ENCODE results near the gene C4B. TPM values are rescaled to one million over a fixed set of nuclear protein-coding genes. Genes with fewer than 3 reads are reported as not detected.
"Not testable (repeated sequence)": the region's sequence is repeated elsewhere in the genome, so short reads cannot be mapped to it uniquely, and the experiment has no call there.

The C4B gene
- total and polyA plus RNA-seq, 2 donors (not counting 3 experiments of a cell fraction or from before 2014, with no cell fraction given) = 4.4 to 6.3 TPM

GRCh38 chr6:32037598-32038524, 23.3 kb downstream of the C4B start, which contains the start of gene CYP21A2:
CYP21A2 (plus strand) TSS chr6:32038415; CDS start chr6:32038423, 8 bp downstream.
- H3K79me2 ChIP-seq (ENCODE audit: control insufficient read depth, insufficient read depth, low read length); H3K9me1 ChIP-seq (replicated peaks; ENCODE audit: control insufficient read depth, extremely low read depth, insufficient read depth, low read length); BruUV-seq (replicated peaks); H3K4me1 ChIP-seq (ENCODE audit: control insufficient read depth, extremely low read depth, insufficient read depth, low read length); CTCF ChIA-PET; DNase-seq (ENCODE audit: low read depth, low spot score); H3K4me3 ChIP-seq (replicated peaks in 1 of 3; ENCODE audit: insufficient read depth in 1 of 3, low read depth in 1 of 3, low read length in 3 of 3); dilution Hi-C loops (cut with MboI; ENCODE audit: extremely low pct_ligation_motif_present, low sequenced_read_pairs); H3K27ac ChIP-seq (ENCODE audit: insufficient read depth, low read depth, low read length); H3K27me3 ChIP-seq (ENCODE audit: control insufficient read depth in 2 of 2, insufficient read depth in 2 of 2, low read length in 2 of 2); H3K9me3 ChIP-seq (replicated peaks; ENCODE audit: control insufficient read depth, insufficient read depth, low read length); H3K36me3 ChIP-seq (ENCODE audit: control insufficient read depth in 2 of 2, extremely low read depth in 1 of 2, insufficient read depth in 2 of 2, low read length in 2 of 2); H3K9ac ChIP-seq (replicated peaks; ENCODE audit: extremely low read depth, insufficient read depth, low read length); H2AFZ ChIP-seq (ENCODE audit: low read depth, low read length); intact Hi-C loops (cut with micrococcal nuclease); H3K4me2 ChIP-seq (ENCODE audit: insufficient read depth, low read length); H4K20me1 ChIP-seq (replicated peaks; ENCODE audit: control insufficient read depth, extremely low read depth, insufficient read depth, low read length); FAIRE-seq; POLR2A ChIA-PET: not testable (repeated sequence)

- FAIRE-seq; DNase-seq (ENCODE audit: low read depth, low spot score); H4K20me1 ChIP-seq (replicated peaks; ENCODE audit: control insufficient read depth, extremely low read depth, insufficient read depth, low read length); intact Hi-C loops (cut with micrococcal nuclease); H3K27ac ChIP-seq (ENCODE audit: insufficient read depth, low read depth, low read length); H3K79me2 ChIP-seq (ENCODE audit: control insufficient read depth, insufficient read depth, low read length); H3K4me1 ChIP-seq (ENCODE audit: control insufficient read depth, extremely low read depth, insufficient read depth, low read length); H3K27me3 ChIP-seq (ENCODE audit: control insufficient read depth in 2 of 2, insufficient read depth in 2 of 2, low read length in 2 of 2); CTCF ChIA-PET; H3K36me3 ChIP-seq (ENCODE audit: control insufficient read depth in 2 of 2, extremely low read depth in 1 of 2, insufficient read depth in 2 of 2, low read length in 2 of 2); H3K9me3 ChIP-seq (replicated peaks; ENCODE audit: control insufficient read depth, insufficient read depth, low read length); H3K4me2 ChIP-seq (ENCODE audit: insufficient read depth, low read length); H3K4me3 ChIP-seq (replicated peaks in 1 of 3; ENCODE audit: insufficient read depth in 1 of 3, low read depth in 1 of 3, low read length in 3 of 3); H3K9ac ChIP-seq (replicated peaks; ENCODE audit: extremely low read depth, insufficient read depth, low read length); H2AFZ ChIP-seq (ENCODE audit: low read depth, low read length); H3K9me1 ChIP-seq (replicated peaks; ENCODE audit: control insufficient read depth, extremely low read depth, insufficient read depth, low read length); POLR2A ChIA-PET; dilution Hi-C loops (cut with MboI; ENCODE audit: extremely low pct_ligation_motif_present, low sequenced_read_pairs); BruUV-seq (replicated peaks): not testable (repeated sequence)
Measured at GRCh38 chr6:32038878-32039277, 24.3 kb downstream of the C4B start.

- FAIRE-seq; H4K20me1 ChIP-seq (replicated peaks; ENCODE audit: control insufficient read depth, extremely low read depth, insufficient read depth, low read length); H2AFZ ChIP-seq (ENCODE audit: low read depth, low read length); POLR2A ChIA-PET; H3K27ac ChIP-seq (ENCODE audit: insufficient read depth, low read depth, low read length); H3K27me3 ChIP-seq (ENCODE audit: control insufficient read depth in 2 of 2, insufficient read depth in 2 of 2, low read length in 2 of 2); BruUV-seq (replicated peaks); dilution Hi-C loops (cut with MboI; ENCODE audit: extremely low pct_ligation_motif_present, low sequenced_read_pairs); DNase-seq (ENCODE audit: low read depth, low spot score); H3K36me3 ChIP-seq (ENCODE audit: control insufficient read depth in 2 of 2, extremely low read depth in 1 of 2, insufficient read depth in 2 of 2, low read length in 2 of 2); H3K79me2 ChIP-seq (ENCODE audit: control insufficient read depth, insufficient read depth, low read length); H3K4me3 ChIP-seq (replicated peaks in 1 of 3; ENCODE audit: insufficient read depth in 1 of 3, low read depth in 1 of 3, low read length in 3 of 3); CTCF ChIA-PET; H3K9me1 ChIP-seq (replicated peaks; ENCODE audit: control insufficient read depth, extremely low read depth, insufficient read depth, low read length); H3K4me1 ChIP-seq (ENCODE audit: control insufficient read depth, extremely low read depth, insufficient read depth, low read length); H3K9ac ChIP-seq (replicated peaks; ENCODE audit: extremely low read depth, insufficient read depth, low read length); H3K4me2 ChIP-seq (ENCODE audit: insufficient read depth, low read length); H3K9me3 ChIP-seq (replicated peaks; ENCODE audit: control insufficient read depth, insufficient read depth, low read length): not testable (repeated sequence)
- intact Hi-C loops (cut with micrococcal nuclease) = loop anchor here (10.0 kb wide), 2 partner anchors 155 to 755 kb away; partner anchors contain the start of genes GPSM3 and PBX2
Measured at GRCh38 chr6:32039321-32040274, 25.0 kb downstream of the C4B start.
